Activated CD4-positive, alpha-beta memory T cell treated with anti-CD3 and anti-CD28 coated beads, Interleukin-2, amount 10 ng/mL, durations not matched to agents 7 days and 5 days (primary cell): ENCODE results near the gene HBZ. TPM values are rescaled to one million over a fixed set of nuclear protein-coding genes. Genes with fewer than 3 reads are reported as not detected.
"Not testable (repeated sequence)": the region's sequence is repeated elsewhere in the genome, so short reads cannot be mapped to it uniquely, and the experiment has no call there.

Experiments
- CTCF ChIA-PET: fragments of 350-600 bp; sonication (Branson Sonifier 250); formaldehyde crosslinking; loops from one replicate; lab custom pipeline; 2021; ENCODE audit warnings: antibody characterized with exemption, inconsistent platforms; lab: Charles Lee
- POLR2A ChIA-PET: fragments of 350-600 bp; sonication (Branson Sonifier 250); formaldehyde crosslinking; loops from one replicate; lab custom pipeline; 2021; ENCODE audit warnings: antibody characterized with exemption; lab: Charles Lee
- DNase-seq: peaks from one replicate; pipeline ENCODE4 v3.0.0-alpha.2; 2020
- H3K27ac Mint-ChIP-seq: one replicate; pipeline ENCODE4 v1.8.0; 2021; ENCODE audit warnings: mild to moderate bottlenecking, mixed read lengths
- H3K27me3 Mint-ChIP-seq: one replicate; pipeline ENCODE4 v1.8.0; 2021; ENCODE audit warnings: mixed read lengths
- H3K36me3 Mint-ChIP-seq: one replicate; pipeline ENCODE4 v1.8.0; 2021; ENCODE audit warnings: low read depth, mixed read lengths
- H3K4me1 Mint-ChIP-seq: one replicate; pipeline ENCODE4 v1.8.0; 2021; ENCODE audit warnings: mixed read lengths
- H3K4me3 Mint-ChIP-seq: one replicate; pipeline ENCODE4 v1.8.0; 2021; ENCODE audit warnings: mild to moderate bottlenecking, mixed read lengths
- H3K9me3 Mint-ChIP-seq: one replicate; pipeline ENCODE4 v1.8.0; 2021; ENCODE audit warnings: mixed read lengths
- total RNA-seq, 2 experiments: library from RNA; stranded (reverse); gene quantifications; one replicate each; pipeline ENCODE4 v1.2.3, GENCODE V29; 2021

Gene HBZ
- total RNA-seq, 2 experiments from 2014 or later, result not detected

GRCh38 chr16:170788-171187 is 18.3 kb downstream of the HBZ start:
- DNase-seq, result no peak
- no peak overlapping the region for H3K4me3 Mint-ChIP-seq
- no peaks in the 10 kb centered on the region for H3K36me3 Mint-ChIP-seq
- POLR2A ChIA-PET, result no interaction called here
- CTCF ChIA-PET, result interaction anchor here (0.9 kb wide), 2 partner anchors 30 to 64 kb away, joined by 3 to 5 read pairs; partner anchors contain the start of gene FAM234A
- peaks cover 17% of the 10 kb centered on the region for H3K4me1 Mint-ChIP-seq
- peaks cover 71% of the 10 kb centered on the region for H3K27me3 Mint-ChIP-seq
- no peaks in the 10 kb centered on the region for H3K9me3 Mint-ChIP-seq
- no peak overlapping the region for H3K27ac Mint-ChIP-seq

GRCh38 chr16:172374-172941 is 20.0 kb downstream of the HBZ start, which contains the start of gene HBA2:
HBA2 (plus strand) TSS chr16:172876; CDS start chr16:172913, 37 bp downstream.
- H3K4me3 Mint-ChIP-seq, H3K9me3 Mint-ChIP-seq, POLR2A ChIA-PET, H3K36me3 Mint-ChIP-seq, H3K27ac Mint-ChIP-seq, DNase-seq, CTCF ChIA-PET: not testable (repeated sequence)
- peaks cover 61% of the 10 kb centered on the region for H3K27me3 Mint-ChIP-seq
- peaks cover 15% of the 10 kb centered on the region for H3K4me1 Mint-ChIP-seq

GRCh38 chr16:173211-173854 is 20.9 kb downstream of the HBZ start:
- Mint-ChIP-seq H3K27me3 (peaks cover 64% of the 10 kb centered on the region), H3K4me1 (peaks cover 15% of the 10 kb centered on the region)
- H3K27ac Mint-ChIP-seq, POLR2A ChIA-PET, H3K9me3 Mint-ChIP-seq, DNase-seq, CTCF ChIA-PET, H3K4me3 Mint-ChIP-seq, H3K36me3 Mint-ChIP-seq: not testable (repeated sequence)

GRCh38 chr16:173928-174769 is 21.7 kb downstream of the HBZ start:
- H3K27ac Mint-ChIP-seq, POLR2A ChIA-PET, H3K9me3 Mint-ChIP-seq, H3K4me3 Mint-ChIP-seq, DNase-seq, H3K36me3 Mint-ChIP-seq: not testable (repeated sequence)
- H3K4me1 Mint-ChIP-seq, result peaks cover 12% of the 10 kb centered on the region
- CTCF ChIA-PET, result interaction anchor here (0.7 to 1.0 kb wide), 2 partner anchors 67 to 70 kb away, joined by 3 read pairs; no protein-coding TSS in a partner anchor
- H3K27me3 Mint-ChIP-seq, result peaks cover 59% of the 10 kb centered on the region

- ChIA-PET POLR2A (interaction anchor here (1.1 kb wide), 1 partner anchor 17 kb away, joined by 3 read pairs; no protein-coding TSS in a partner anchor), CTCF (interaction anchor here (0.7 to 1.0 kb wide), 3 partner anchors 58 to 71 kb away, joined by 3 read pairs; no protein-coding TSS in a partner anchor)
- no peaks in the 10 kb centered on the region for H3K9me3 Mint-ChIP-seq
- peaks cover 58% of the 10 kb centered on the region for H3K27me3 Mint-ChIP-seq
- no peak for DNase-seq
- no peak overlapping the region for H3K4me3 Mint-ChIP-seq
- H3K36me3 Mint-ChIP-seq, result no peaks in the 10 kb centered on the region
- H3K4me1 Mint-ChIP-seq, result peaks cover 14% of the 10 kb centered on the region
- H3K27ac Mint-ChIP-seq, result no peak overlapping the region
Observed at GRCh38 chr16:175011-175949, 22.8 kb downstream of the HBZ start.

GRCh38 chr16:176006-176405 is 23.6 kb downstream of the HBZ start:
- DNase-seq, H3K9me3 Mint-ChIP-seq, H3K36me3 Mint-ChIP-seq, CTCF ChIA-PET, H3K27ac Mint-ChIP-seq, H3K4me3 Mint-ChIP-seq: not testable (repeated sequence)
- peaks cover 15% of the 10 kb centered on the region for H3K4me1 Mint-ChIP-seq
- peaks cover 53% of the 10 kb centered on the region for H3K27me3 Mint-ChIP-seq
- POLR2A ChIA-PET, result interaction anchor here (1.1 kb wide), 1 partner anchor 18 kb away, joined by 3 read pairs; no protein-coding TSS in a partner anchor

GRCh38 chr16:176477-177382 is 24.3 kb downstream of the HBZ start, which contains the start of gene HBA1:
HBA1 (plus strand) TSS chr16:176680; CDS start chr16:176717, 37 bp downstream.
- peaks cover 49% of the 10 kb centered on the region for H3K27me3 Mint-ChIP-seq
- POLR2A ChIA-PET, DNase-seq, H3K4me3 Mint-ChIP-seq, H3K36me3 Mint-ChIP-seq, CTCF ChIA-PET, H3K27ac Mint-ChIP-seq, H3K9me3 Mint-ChIP-seq: not testable (repeated sequence)
- H3K4me1 Mint-ChIP-seq, result peaks cover 18% of the 10 kb centered on the region

GRCh38 chr16:177394-177822 is 25.0 kb downstream of the HBZ start:
- ChIA-PET CTCF (no interaction called here), POLR2A (interaction anchor here (0.7 kb wide), 1 partner anchor 70 kb away, joined by 3 read pairs; no protein-coding TSS in a partner anchor)
- DNase-seq, result no peak
- H3K27me3 Mint-ChIP-seq, result peaks cover 47% of the 10 kb centered on the region
- no peaks in the 10 kb centered on the region for H3K9me3 Mint-ChIP-seq
- H3K36me3 Mint-ChIP-seq, result no peaks in the 10 kb centered on the region
- H3K27ac Mint-ChIP-seq, result no peak overlapping the region
- H3K4me1 Mint-ChIP-seq, result peaks cover 18% of the 10 kb centered on the region
- H3K4me3 Mint-ChIP-seq, result no peak overlapping the region

GRCh38 chr16:177981-178667 is 25.7 kb downstream of the HBZ start:
- Mint-ChIP-seq H3K9me3 (no peaks in the 10 kb centered on the region), H3K4me1 (peaks cover 18% of the 10 kb centered on the region), H3K27me3 (peaks cover 47% of the 10 kb centered on the region), H3K4me3 (no peak overlapping the region), H3K27ac (no peak overlapping the region), H3K36me3 (no peaks in the 10 kb centered on the region)
- POLR2A ChIA-PET, result interaction anchor here (0.7 kb wide), 1 partner anchor 71 kb away, joined by 3 read pairs; no protein-coding TSS in a partner anchor
- no peak for DNase-seq
- CTCF ChIA-PET, result no interaction called here

- H3K36me3 Mint-ChIP-seq, result no peaks in the 10 kb centered on the region
- no peak overlapping the region for H3K4me3 Mint-ChIP-seq
- H3K27ac Mint-ChIP-seq, result no peak overlapping the region
- H3K9me3 Mint-ChIP-seq, result no peaks in the 10 kb centered on the region
- DNase-seq, result no peak
- H3K4me1 Mint-ChIP-seq, result peaks cover 14% of the 10 kb centered on the region
- POLR2A ChIA-PET, result no interaction called here
- peaks cover 43% of the 10 kb centered on the region for H3K27me3 Mint-ChIP-seq
- CTCF ChIA-PET, result no interaction called here
Observed at GRCh38 chr16:178668-179015, 26.2 kb downstream of the HBZ start.
